GM21447 (cell line): Measurements from ENCODE around the gene FSD1L.
"Not testable (repeated sequence)": the region's sequence is repeated elsewhere in the genome, so short reads cannot be mapped to it uniquely, and the experiment has no call there.

Source experiments
- ATAC-seq: cut with Tn5 transposase; IDR thresholded peaks from one replicate; pipeline ENCODE4 v1.9.1; 2021; ENCODE audit not compliant: unreplicated experiment

FSD1L gene

DNA sequence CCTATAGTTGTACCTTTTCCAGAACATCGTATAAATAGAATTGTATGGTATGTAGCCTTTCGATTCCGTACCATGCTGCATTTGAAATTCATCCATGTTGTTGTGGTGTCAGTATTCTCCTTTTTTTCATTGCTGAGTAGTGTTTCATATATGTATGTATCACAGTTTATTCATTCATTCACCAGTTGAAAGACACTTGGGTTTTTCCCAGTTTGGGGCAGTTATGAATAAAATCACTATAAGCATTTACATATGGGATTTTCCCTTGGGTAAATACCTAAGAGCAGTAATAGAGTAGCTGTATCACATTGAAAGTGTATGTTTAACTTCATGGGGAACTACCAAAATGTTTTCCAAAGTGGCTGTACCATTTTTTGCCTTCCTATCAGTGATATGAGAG is 94.0 kb downstream of the FSD1L start:
- ATAC-seq, result peak; percentile 96

DNA sequence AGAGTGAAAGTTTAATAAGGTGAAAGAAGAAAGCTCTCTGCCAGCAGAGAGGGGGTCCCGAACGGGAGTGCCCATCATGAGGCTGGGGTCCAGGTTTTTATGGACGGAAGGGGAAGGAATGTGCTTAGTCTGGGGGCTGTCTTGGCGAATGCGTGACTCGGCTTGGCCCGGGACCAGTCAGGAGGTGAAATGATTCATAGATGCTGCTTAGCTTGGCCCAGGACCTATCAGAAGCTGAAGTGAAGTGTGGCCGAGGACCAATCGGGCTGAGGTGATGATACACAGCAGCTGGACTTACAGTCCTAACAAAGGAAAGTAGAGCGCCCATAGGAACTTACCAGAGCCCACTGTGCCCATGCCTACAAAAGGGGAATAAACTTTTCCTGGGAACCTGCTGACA is 106.2 kb downstream of the FSD1L start:
- ATAC-seq, result no peak

DNA sequence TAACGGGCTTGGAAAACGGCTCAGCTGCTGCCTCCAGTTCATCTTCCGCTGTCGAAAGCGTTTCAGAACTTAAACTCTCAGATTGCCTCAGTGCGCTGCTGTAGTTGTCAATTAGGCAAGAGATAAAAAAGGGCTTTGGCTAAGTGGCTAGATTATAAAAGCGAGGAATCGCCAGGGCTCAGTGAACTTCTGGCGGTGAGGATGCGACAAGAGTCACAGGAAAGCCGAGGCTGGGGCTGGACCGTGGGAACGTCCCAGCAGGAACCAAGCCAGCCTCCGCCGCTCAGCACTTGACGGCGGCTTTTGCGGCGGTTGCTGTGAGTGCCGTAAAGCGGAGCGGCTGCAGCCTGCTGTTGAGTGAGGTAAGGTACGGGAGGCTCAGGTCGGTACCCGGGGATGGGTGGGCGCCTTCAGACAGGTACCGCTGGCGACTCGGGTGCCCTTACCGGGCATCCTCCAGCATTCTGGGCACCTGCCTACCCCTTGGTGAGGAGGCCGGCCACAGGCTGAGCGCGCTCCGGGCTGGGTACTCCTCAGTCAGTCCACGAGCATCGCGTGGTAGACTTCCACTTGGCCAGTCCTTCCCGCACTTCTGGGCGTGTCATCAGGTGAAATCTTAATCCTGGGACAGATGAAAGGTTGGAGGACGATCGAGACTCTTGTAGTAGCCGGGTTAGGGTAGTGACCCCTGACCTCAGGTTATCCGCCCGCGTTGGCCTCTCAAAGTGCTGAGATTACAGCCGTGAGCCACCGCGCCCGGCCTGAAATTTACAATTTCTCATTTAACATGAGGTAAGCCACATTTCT is 110.2 kb downstream of the FSD1L start, which contains the start of gene FKTN:
FKTN (plus strand) TSS at position 328 of the 807 bp plus-strand sequence. CDS start 16,902 bp downstream, outside the sequence.
- ATAC-seq, result peak; percentile 95

DNA sequence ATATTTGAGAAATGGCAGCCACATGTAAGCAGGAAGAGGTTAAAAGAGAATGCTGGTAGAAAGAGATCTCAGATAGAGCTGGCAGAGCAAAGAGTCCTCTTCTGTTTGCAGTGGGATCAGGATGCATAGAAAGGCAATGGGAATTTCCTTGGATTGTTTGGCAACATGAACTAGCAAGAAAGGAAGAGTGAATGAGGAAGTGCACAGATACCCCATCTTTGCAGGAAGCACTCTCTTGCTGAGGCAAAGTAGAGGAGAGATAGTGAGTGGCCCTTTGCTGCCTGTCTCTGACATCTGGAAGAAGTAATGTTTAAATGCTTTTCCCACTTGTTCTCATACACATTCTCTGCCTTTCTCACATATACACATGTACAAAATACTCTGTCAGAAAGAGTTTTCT is 124.6 kb downstream of the FSD1L start:
- ATAC-seq, result no peak

DNA sequence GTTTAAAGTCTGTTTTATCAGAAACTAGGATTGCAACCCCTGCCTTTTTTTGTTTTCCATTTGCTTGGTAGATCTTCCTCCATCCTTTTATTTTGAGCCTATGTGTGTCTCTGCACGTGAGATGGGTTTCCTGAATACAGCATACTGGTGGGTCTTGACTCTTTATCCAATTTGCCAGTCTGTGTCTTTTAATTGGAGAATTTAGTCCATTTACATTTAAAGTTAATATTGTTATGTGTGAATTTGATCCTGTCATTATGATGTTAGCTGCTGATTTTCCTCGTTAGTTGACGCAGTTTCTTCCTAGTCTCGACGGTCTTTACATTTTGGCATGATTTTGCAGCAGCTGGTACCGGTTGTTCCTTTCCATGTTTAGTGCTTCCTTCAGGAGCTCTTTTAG is 132.1 kb downstream of the FSD1L start:
- ATAC-seq, result not testable (repeated sequence)

DNA sequence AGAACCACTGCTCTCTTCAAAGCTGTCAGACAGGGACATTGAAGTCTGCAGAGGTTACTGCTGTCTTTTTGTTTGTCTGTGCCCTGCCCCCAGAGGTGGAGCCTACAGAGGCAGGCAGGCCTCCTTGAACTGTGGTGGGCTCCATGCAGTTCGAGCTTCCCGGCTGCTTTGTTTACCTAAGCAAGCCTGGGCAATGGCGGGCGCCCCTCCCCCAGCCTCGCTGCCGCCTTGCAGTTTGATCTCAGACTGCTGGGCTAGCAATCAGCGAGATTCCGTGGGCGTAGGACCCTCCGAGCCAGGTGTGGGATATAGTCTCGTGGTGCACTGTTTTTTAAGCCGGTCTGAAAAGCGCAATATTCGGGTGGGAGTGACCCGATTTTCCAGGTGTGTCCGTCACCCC is 133.7 kb downstream of the FSD1L start:
- ATAC-seq, result not testable (repeated sequence)

DNA sequence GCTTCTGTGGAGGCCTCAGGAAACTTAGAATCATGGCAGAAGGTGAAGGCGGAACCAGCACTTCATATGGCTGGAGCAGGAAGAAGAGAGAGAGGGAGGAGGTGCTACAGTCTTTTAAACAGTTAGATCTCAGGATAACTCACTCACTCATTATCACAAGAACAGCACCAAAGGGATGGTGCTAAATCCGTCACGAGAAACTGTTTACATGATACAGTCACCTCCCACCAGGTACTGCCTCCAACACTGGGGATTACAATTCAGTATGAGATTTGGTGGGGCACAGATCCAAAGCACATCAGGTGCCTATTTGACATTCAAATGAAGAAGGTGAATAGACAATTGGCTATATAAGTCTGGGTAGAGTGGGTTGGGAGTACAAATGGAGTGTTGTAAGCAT is 145.3 kb downstream of the FSD1L start:
- no peak for ATAC-seq
